SK-N-SH treated with all-trans-retinoic acid at 6 μM for 48 hours (cell line): ENCODE measurements around the gene XRCC4.

ENCODE experiments used
- ATAC-seq: fragments of 200-7000 bp; cut with Tn5 transposase; 3 replicates; pipeline ENCODE4 v1.9.1; 2020; ENCODE audit warnings: mild to moderate bottlenecking, moderate library complexity
- ARNTL ChIP-seq: fragments of 450-650 bp; formaldehyde crosslinking; IDR thresholded peaks from 2 replicates; pipeline ENCODE4 v1.5.0; 2020; ENCODE audit warnings: low read depth, mild to moderate bottlenecking, moderate library complexity, borderline replicate concordance
- BACH2 ChIP-seq: fragments of 250-450 bp; sonication (Bioruptor Pico); IDR thresholded peaks from 2 replicates; pipeline ENCODE4 v1.9.0; 2021; ENCODE audit warnings: mild to moderate bottlenecking, borderline replicate concordance
- CSDC2 ChIP-seq: fragments of 250-450 bp; sonication (Bioruptor Pico); IDR thresholded peaks from 2 replicates; pipeline ENCODE4 v1.5.0; 2020; ENCODE audit warnings: mild to moderate bottlenecking, moderate library complexity
- ESRRG ChIP-seq: fragments of 250-450 bp; sonication (Bioruptor Pico); IDR thresholded peaks from 2 replicates; pipeline ENCODE4 v1.6.1; 2021; ENCODE audit warnings: mild to moderate bottlenecking
- GLIS3 ChIP-seq: fragments of 250-450 bp; sonication (Bioruptor Pico); IDR thresholded peaks from 2 replicates; pipeline ENCODE4 v1.5.0; 2020; ENCODE audit warnings: mild to moderate bottlenecking, moderate library complexity
- ISL1 ChIP-seq: fragments of 250-450 bp; sonication (Bioruptor Pico); IDR thresholded peaks from 2 replicates; pipeline ENCODE4 v2.1.2; 2022; ENCODE audit warnings: mild to moderate bottlenecking, moderate library complexity
- PPARA ChIP-seq: fragments of 250-450 bp; sonication (Bioruptor Pico); IDR thresholded peaks from 2 replicates; pipeline ENCODE4 v1.5.0; 2020; ENCODE audit warnings: mild to moderate bottlenecking, borderline replicate concordance
- RARB ChIP-seq: fragments of 250-450 bp; sonication (Bioruptor Pico); IDR thresholded peaks from 2 replicates; pipeline ENCODE4 v1.8.0; 2021; ENCODE audit warnings: mild to moderate bottlenecking, moderate library complexity
- SNAI2 ChIP-seq: fragments of 250-450 bp; sonication (Bioruptor Pico); IDR thresholded peaks from 2 replicates; pipeline ENCODE4 v1.5.0; 2020; ENCODE audit warnings: mild to moderate bottlenecking, moderate library complexity
- TCF4 ChIP-seq: fragments of 250-450 bp; sonication (Bioruptor Pico); IDR thresholded peaks from 2 replicates; pipeline ENCODE4 v1.8.0; 2021; ENCODE audit warnings: mild to moderate bottlenecking, moderate library complexity, borderline replicate concordance
- TOX ChIP-seq: fragments of 250-450 bp; sonication (Bioruptor Pico); IDR thresholded peaks from 2 replicates; pipeline ENCODE4 v1.8.0; 2021; ENCODE audit warnings: mild to moderate bottlenecking, moderate library complexity, borderline replicate concordance
- ZC3H10 ChIP-seq: fragments of 250-450 bp; sonication (Bioruptor Pico); IDR thresholded peaks from 2 replicates; pipeline ENCODE4 v1.5.1; 2021; ENCODE audit warnings: mild to moderate bottlenecking, moderate library complexity
- ZFP3 ChIP-seq: fragments of 250-450 bp; sonication (Bioruptor Pico); IDR thresholded peaks from 2 replicates; pipeline ENCODE4 v1.5.0; 2020; ENCODE audit warnings: mild to moderate bottlenecking, moderate library complexity
- ZFP30 ChIP-seq: fragments of 450-650 bp; formaldehyde crosslinking; IDR thresholded peaks from 2 replicates; pipeline ENCODE4 v1.5.0; 2022; ENCODE audit warnings: mild to moderate bottlenecking, moderate library complexity
- ZNF565 ChIP-seq: fragments of 450-650 bp; formaldehyde crosslinking; conservative IDR thresholded peaks from 2 replicates; pipeline ENCODE4 v1.5.0; 2020; ENCODE audit warnings: low read depth, mild to moderate bottlenecking, moderate library complexity
- ZNF70 ChIP-seq: fragments of 450-650 bp; formaldehyde crosslinking; IDR thresholded peaks from 2 replicates; pipeline ENCODE4 v1.5.0; 2020; ENCODE audit warnings: mild to moderate bottlenecking, moderate library complexity
- ZNF8 ChIP-seq: fragments of 450-650 bp; formaldehyde crosslinking; IDR thresholded peaks from 2 replicates; pipeline ENCODE4 v1.5.0; 2020; ENCODE audit warnings: mild to moderate bottlenecking, moderate library complexity
- TF ChIP-seq, protein P1 (sequence below): fragments of 250-450 bp; sonication (Bioruptor Pico); IDR thresholded peaks from 2 replicates; pipeline ENCODE4 v1.8.0; 2021; ENCODE audit warnings: low read depth, mild to moderate bottlenecking, moderate library complexity, borderline replicate concordance
- TF ChIP-seq, protein P2 (sequence below): fragments of 250-450 bp; sonication (Bioruptor Pico); IDR thresholded peaks from 2 replicates; pipeline ENCODE4 v1.5.1; 2021; ENCODE audit warnings: mild to moderate bottlenecking, moderate library complexity
- TF ChIP-seq, protein P3 (sequence below): fragments of 250-450 bp; sonication (Bioruptor Pico); IDR thresholded peaks from 2 replicates; pipeline ENCODE4 v1.5.1; 2020; ENCODE audit warnings: low read depth, mild to moderate bottlenecking, moderate library complexity
- TF ChIP-seq, protein P4 (sequence below): fragments of 250-450 bp; sonication (Bioruptor Pico); IDR thresholded peaks from 2 replicates; pipeline ENCODE4 v1.5.0; 2020; ENCODE audit warnings: mild to moderate bottlenecking, moderate library complexity
- TF ChIP-seq, protein P5 (sequence below): fragments of 250-450 bp; sonication (Bioruptor Pico); IDR thresholded peaks from 2 replicates; pipeline ENCODE4 v1.8.0; 2020; ENCODE audit warnings: mild to moderate bottlenecking, moderate library complexity, borderline replicate concordance

The XRCC4 gene

GRCh38 chr5:83115816-83116215 lies 38.5 kb downstream of the XRCC4 start:
- TF ChIP-seq ZNF565 (CRISPR knock-in tag): no peak
- TF ChIP-seq TCF4 (CRISPR knock-in tag): no peak
- TF ChIP-seq, protein P1, sequence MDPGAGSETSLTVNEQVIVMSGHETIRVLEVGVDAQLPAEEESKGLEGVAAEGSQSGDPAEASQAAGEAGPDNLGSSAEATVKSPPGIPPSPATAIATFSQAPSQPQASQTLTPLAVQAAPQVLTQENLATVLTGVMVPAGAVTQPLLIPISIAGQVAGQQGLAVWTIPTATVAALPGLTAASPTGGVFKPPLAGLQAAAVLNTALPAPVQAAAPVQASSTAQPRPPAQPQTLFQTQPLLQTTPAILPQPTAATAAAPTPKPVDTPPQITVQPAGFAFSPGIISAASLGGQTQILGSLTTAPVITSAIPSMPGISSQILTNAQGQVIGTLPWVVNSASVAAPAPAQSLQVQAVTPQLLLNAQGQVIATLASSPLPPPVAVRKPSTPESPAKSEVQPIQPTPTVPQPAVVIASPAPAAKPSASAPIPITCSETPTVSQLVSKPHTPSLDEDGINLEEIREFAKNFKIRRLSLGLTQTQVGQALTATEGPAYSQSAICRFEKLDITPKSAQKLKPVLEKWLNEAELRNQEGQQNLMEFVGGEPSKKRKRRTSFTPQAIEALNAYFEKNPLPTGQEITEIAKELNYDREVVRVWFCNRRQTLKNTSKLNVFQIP (CRISPR knock-in tag): no peak
- TF ChIP-seq BACH2: no peak
- no peak for TF ChIP-seq ZFP30 (CRISPR knock-in tag)
- TF ChIP-seq SNAI2 (CRISPR knock-in tag): no peak
- no peak for TF ChIP-seq CSDC2 (CRISPR knock-in tag)
- TF ChIP-seq, protein P2, sequence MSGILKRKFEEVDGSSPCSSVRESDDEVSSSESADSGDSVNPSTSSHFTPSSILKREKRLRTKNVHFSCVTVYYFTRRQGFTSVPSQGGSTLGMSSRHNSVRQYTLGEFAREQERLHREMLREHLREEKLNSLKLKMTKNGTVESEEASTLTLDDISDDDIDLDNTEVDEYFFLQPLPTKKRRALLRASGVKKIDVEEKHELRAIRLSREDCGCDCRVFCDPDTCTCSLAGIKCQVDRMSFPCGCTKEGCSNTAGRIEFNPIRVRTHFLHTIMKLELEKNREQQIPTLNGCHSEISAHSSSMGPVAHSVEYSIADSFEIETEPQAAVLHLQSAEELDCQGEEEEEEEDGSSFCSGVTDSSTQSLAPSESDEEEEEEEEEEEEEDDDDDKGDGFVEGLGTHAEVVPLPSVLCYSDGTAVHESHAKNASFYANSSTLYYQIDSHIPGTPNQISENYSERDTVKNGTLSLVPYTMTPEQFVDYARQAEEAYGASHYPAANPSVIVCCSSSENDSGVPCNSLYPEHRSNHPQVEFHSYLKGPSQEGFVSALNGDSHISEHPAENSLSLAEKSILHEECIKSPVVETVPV (CRISPR knock-in tag): no peak
- no peak for TF ChIP-seq TOX
- TF ChIP-seq, all 23 proteins: peak for 0
- no peak for ATAC-seq

DNA sequence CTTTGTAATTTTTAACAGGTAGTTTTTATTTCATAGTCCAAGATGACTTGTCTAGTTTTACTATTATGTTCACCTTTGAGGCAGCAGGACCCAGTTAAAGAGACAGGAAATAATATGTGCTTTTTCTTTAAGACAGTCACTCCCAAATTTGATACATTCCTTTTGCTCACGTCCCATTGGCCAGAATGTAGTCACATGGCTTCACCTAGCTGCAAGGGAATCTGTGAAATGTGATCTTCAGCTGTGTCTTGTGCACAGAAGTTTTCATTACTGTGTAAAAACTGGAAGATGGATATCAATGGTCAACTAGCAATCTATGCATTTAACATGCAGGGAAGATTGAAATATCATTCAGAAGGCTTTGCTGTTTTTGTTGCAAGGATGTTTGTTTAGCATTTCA lies 41.1 kb downstream of the XRCC4 start:
- no peak for ATAC-seq
- TF ChIP-seq, protein P3, sequence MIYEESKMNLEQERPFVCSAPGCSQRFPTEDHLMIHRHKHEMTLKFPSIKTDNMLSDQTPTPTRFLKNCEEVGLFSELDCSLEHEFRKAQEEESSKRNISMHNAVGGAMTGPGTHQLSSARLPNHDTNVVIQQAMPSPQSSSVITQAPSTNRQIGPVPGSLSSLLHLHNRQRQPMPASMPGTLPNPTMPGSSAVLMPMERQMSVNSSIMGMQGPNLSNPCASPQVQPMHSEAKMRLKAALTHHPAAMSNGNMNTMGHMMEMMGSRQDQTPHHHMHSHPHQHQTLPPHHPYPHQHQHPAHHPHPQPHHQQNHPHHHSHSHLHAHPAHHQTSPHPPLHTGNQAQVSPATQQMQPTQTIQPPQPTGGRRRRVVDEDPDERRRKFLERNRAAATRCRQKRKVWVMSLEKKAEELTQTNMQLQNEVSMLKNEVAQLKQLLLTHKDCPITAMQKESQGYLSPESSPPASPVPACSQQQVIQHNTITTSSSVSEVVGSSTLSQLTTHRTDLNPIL (CRISPR knock-in tag): no peak
- no peak for TF ChIP-seq GLIS3
- TF ChIP-seq TOX: no peak
- TF ChIP-seq PPARA: no peak
- no peak for TF ChIP-seq ZNF70 (CRISPR knock-in tag)
- no peak for TF ChIP-seq ZNF565 (CRISPR knock-in tag)
- no peak for TF ChIP-seq RARB (CRISPR knock-in tag)
- TF ChIP-seq ESRRG (CRISPR knock-in tag): no peak
- TF ChIP-seq, protein P1 (CRISPR knock-in tag): no peak
- TF ChIP-seq ZC3H10: no peak
- no peak for TF ChIP-seq ARNTL (CRISPR knock-in tag)

GRCh38 chr5:83118976-83119375 lies 41.6 kb downstream of the XRCC4 start:
- ATAC-seq: no peak
- TF ChIP-seq ZFP3 (CRISPR knock-in tag) (no peak), GLIS3 (no peak), ISL1 (no peak), ZNF8 (no peak), ZNF565 (CRISPR knock-in tag) (no peak), ESRRG (CRISPR knock-in tag) (no peak), RARB (CRISPR knock-in tag) (no peak), SNAI2 (CRISPR knock-in tag) (no peak), TOX (no peak), ARNTL (CRISPR knock-in tag) (no peak), ZNF70 (CRISPR knock-in tag) (no peak), ZC3H10 (no peak), BACH2 (no peak), PPARA (no peak), TCF4 (CRISPR knock-in tag) (no peak)
- TF ChIP-seq, protein P4, sequence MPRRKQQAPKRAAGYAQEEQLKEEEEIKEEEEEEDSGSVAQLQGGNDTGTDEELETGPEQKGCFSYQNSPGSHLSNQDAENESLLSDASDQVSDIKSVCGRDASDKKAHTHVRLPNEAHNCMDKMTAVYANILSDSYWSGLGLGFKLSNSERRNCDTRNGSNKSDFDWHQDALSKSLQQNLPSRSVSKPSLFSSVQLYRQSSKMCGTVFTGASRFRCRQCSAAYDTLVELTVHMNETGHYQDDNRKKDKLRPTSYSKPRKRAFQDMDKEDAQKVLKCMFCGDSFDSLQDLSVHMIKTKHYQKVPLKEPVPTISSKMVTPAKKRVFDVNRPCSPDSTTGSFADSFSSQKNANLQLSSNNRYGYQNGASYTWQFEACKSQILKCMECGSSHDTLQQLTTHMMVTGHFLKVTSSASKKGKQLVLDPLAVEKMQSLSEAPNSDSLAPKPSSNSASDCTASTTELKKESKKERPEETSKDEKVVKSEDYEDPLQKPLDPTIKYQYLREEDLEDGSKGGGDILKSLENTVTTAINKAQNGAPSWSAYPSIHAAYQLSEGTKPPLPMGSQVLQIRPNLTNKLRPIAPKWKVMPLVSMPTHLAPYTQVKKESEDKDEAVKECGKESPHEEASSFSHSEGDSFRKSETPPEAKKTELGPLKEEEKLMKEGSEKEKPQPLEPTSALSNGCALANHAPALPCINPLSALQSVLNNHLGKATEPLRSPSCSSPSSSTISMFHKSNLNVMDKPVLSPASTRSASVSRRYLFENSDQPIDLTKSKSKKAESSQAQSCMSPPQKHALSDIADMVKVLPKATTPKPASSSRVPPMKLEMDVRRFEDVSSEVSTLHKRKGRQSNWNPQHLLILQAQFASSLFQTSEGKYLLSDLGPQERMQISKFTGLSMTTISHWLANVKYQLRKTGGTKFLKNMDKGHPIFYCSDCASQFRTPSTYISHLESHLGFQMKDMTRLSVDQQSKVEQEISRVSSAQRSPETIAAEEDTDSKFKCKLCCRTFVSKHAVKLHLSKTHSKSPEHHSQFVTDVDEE (CRISPR knock-in tag): no peak
- TF ChIP-seq, protein P2 (CRISPR knock-in tag): no peak
- TF ChIP-seq, protein P5, sequence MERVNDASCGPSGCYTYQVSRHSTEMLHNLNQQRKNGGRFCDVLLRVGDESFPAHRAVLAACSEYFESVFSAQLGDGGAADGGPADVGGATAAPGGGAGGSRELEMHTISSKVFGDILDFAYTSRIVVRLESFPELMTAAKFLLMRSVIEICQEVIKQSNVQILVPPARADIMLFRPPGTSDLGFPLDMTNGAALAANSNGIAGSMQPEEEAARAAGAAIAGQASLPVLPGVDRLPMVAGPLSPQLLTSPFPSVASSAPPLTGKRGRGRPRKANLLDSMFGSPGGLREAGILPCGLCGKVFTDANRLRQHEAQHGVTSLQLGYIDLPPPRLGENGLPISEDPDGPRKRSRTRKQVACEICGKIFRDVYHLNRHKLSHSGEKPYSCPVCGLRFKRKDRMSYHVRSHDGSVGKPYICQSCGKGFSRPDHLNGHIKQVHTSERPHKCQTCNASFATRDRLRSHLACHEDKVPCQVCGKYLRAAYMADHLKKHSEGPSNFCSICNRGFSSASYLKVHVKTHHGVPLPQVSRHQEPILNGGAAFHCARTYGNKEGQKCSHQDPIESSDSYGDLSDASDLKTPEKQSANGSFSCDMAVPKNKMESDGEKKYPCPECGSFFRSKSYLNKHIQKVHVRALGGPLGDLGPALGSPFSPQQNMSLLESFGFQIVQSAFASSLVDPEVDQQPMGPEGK: no peak
- TF ChIP-seq, protein P3 (CRISPR knock-in tag): no peak
